GM13976 (cell line): Measurements from ENCODE around the gene SH3BP1.
"Not testable (repeated sequence)": the region's sequence is repeated elsewhere in the genome, so short reads cannot be mapped to it uniquely, and the experiment has no call there.

ENCODE experiments used
- DNase-seq: peaks from one replicate; pipeline ENCODE4 v3.0.0; 2012; ENCODE audit warnings: low spot score
- in situ Hi-C: fragments of 300-500 bp; cut with MboI; formaldehyde crosslinking; loops from one replicate; pipeline ENCODE4 v1.12.0; 2022; ENCODE audit warnings: low sequenced_read_pairs, mixed read lengths, inconsistent platforms; ENCODE audit not compliant: unreplicated experiment
- TF ChIP-seq, protein P1 (sequence below): IDR thresholded peaks from 2 replicates; pipeline ENCODE4 v1.5.1; 2012; ENCODE audit warnings: borderline replicate concordance, mild to moderate bottlenecking; ENCODE audit not compliant: insufficient read depth; ENCODE audit errors: extremely low read depth, missing control alignments, control extremely low read depth

SH3BP1 gene

DNA sequence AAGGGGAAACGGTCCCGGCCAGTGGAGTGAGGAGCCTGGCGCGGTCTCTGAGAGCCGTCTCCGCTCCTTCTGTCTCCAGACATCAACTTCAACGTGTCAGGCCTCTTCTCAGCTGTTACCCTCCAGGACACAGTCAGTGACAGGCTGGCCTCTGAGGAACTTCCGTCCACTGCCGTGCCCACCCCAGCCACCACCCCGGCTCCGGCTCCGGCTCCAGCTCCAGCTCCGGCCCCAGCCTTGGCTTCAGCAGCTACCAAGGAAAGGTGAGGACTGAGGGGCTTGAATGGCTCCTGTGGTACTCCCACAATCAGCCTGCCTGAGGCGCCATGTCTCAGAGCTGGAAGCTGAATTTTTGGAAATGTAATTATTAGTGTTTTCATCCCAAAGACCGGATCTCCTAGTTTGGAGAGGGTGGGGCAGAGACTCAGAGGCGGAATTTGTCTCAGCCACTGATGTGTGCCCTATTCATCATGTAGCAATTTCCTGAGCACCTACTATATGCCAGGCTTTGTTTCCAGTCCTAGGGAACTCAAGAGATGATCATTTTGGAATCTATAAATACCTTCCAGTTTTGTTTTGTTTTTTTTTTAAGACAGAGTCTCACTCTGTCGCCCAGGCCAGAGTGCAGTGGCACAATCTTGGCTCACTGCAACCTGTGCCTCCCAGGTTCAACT lies 11.1 kb downstream of the SH3BP1 start:
- TF ChIP-seq, protein P1, sequence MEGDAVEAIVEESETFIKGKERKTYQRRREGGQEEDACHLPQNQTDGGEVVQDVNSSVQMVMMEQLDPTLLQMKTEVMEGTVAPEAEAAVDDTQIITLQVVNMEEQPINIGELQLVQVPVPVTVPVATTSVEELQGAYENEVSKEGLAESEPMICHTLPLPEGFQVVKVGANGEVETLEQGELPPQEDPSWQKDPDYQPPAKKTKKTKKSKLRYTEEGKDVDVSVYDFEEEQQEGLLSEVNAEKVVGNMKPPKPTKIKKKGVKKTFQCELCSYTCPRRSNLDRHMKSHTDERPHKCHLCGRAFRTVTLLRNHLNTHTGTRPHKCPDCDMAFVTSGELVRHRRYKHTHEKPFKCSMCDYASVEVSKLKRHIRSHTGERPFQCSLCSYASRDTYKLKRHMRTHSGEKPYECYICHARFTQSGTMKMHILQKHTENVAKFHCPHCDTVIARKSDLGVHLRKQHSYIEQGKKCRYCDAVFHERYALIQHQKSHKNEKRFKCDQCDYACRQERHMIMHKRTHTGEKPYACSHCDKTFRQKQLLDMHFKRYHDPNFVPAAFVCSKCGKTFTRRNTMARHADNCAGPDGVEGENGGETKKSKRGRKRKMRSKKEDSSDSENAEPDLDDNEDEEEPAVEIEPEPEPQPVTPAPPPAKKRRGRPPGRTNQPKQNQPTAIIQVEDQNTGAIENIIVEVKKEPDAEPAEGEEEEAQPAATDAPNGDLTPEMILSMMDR = no peak
- no peak for DNase-seq
- in situ Hi-C loops = no loop called here

DNA sequence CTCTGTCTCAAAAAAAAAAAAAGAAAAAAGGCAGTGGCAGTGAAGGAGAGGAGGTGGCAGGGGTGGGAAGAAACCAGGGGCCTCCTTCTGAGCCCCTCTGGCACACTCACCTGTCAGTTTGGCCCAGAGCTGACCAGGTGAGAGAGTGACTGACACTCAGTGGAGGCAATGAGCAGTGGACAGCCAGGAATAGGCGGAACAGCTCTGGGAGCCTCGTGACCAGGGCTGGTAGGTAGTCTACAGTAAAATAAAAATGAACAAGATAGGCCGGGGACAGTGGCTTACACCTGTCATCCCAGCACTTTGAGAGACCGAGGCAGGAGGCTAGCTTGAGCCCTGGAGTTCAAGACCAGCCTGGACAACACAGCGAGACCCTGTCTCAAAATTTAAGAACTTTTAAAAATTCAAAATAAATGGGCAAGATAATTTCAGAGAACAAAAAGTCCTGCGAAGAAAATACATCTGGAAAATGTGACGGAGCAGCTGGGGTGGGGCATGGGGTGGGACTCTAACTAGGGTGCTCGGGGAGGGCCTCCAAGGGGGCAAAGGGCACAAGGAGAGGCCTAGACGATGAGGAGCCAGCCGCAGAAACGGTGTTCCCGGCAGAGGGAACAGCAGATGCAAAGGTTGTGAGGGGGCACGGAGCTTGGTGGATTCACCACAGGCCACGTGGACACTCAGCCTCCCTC lies 15.2 kb downstream of the SH3BP1 start:
- TF ChIP-seq, protein P1 = no peak
- no peak for DNase-seq
- in situ Hi-C loops = no loop called here

DNA sequence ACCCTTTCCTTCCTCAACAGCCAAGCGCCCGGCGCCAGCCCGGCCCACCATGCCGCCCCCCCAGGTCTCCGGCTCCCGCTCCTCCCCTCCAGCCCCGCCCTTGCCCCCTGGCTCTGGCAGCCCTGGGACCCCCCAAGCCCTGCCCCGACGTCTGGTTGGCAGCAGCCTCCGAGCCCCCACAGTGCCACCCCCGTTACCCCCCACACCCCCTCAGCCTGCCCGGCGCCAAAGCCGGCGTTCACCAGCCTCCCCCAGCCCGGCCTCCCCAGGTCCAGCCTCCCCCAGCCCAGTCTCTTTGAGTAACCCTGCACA lies 15.7 kb downstream of the SH3BP1 start:
- in situ Hi-C loops = no loop called here
- no peak for DNase-seq
- TF ChIP-seq, protein P1 = no peak

DNA sequence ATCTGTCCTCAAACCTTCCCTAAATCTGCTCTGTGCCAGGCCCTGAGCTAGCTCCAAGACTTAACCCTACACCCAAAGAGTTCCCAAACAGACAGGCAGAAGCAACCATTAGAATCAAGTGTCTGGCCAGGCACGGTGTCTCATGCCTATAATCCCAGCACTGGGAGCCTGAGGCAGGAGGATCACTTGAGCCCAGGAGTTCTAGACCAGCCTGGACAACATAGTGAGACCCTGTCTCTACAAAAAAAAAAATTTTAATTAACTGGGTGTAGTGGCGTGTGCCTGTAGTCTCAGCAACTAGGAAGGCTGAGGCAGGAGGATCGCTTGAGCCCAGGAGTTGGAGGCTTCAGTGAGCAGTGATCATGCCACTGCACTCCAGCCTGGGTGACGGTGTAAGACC lies 17.1 kb downstream of the SH3BP1 start:
- in situ Hi-C loops, DNase-seq: not testable (repeated sequence)

DNA sequence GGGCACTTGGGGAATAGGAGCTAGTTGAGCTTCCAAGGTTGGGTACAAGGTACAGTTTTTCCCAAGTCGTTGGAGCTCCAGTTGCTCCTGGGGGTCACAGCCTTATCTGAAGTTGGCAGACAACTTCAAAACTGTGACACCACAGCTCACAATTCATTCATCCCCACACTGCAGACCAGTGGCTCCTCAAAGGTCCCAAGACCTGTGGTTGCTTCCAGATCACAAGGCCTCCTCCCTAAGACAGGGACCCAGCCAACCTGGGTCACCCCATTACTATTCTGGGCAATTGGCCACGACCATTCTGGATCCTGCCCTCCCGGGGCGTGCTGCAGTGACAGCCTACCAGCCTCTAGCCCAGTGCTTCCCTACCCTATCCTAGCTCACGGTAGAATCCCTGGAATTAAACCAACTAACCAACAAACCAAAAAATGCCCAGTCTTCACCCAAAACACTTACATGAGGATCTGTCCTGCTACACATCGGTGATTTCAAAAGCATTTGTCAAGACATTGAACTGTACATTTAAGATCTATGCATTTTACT lies 18.2 kb downstream of the SH3BP1 start:
- TF ChIP-seq, protein P1 = no peak
- in situ Hi-C loops = no loop called here
- no peak for DNase-seq

DNA sequence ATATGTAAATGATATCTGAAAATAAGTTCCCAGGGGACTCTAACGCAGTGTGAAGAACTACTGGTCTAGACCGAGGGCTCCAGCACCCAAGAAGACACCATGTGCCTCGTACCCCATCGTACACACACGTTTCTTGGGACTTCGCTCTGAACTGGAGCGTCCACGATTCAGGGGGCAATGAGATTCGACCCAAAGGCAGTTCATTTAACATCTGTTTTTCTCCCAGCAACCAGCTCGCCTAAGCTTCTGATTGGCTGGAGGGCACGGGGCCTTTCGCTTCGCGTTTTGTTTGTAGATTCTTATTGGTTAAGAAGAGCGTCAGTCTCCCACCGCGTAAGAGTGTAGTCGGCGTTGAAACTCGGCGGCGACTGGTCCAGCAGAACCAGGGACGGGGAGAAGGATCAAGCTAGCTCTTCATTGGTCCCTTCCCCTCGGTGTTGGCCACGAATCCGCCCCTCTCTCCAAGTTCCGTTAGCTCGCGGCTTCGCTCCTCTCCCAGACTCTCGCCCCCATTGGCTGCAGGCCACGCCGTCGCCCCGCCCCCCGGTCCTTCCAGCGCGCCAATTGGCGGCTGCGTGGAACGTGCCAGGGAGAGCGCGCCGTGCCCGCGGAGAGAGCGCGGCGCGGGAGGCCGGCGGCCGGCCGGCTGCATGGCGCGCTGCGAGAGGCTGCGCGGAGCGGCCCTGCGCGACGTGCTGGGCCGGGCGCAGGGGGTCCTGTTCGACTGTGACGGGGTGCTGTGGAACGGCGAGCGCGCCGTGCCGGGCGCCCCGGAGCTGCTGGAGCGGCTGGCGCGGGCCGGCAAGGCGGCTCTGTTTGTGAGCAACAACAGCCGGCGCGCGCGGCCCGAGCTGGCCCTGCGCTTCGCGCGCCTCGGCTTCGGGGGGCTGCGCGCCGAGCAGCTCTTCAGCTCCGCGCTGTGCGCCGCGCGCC lies 18.9 kb downstream of the SH3BP1 start, which contains the start of gene PDXP:
PDXP (plus strand) TSS at position 591 of the 933 bp plus-strand sequence; CDS start at position 651, 60 bp downstream.
- in situ Hi-C loops = no loop called here
- DNase-seq = peak; percentile 97
- TF ChIP-seq, protein P1 = no peak
